Activated naive CD4-positive, alpha-beta T cell treated with anti-CD3 and anti-CD28 coated beads, Interleukin-2, amount 50 U/mL, for 16 hours (primary cell): ENCODE data around the gene SCP2.
A peak's percentile ranks its signal among the peaks of the same experiment; 100 is the strongest.

Experiments used
- DNase-seq: peaks from one replicate; pipeline ENCODE4 v3.0.0-alpha.2; 2020

The SCP2 gene

DNA sequence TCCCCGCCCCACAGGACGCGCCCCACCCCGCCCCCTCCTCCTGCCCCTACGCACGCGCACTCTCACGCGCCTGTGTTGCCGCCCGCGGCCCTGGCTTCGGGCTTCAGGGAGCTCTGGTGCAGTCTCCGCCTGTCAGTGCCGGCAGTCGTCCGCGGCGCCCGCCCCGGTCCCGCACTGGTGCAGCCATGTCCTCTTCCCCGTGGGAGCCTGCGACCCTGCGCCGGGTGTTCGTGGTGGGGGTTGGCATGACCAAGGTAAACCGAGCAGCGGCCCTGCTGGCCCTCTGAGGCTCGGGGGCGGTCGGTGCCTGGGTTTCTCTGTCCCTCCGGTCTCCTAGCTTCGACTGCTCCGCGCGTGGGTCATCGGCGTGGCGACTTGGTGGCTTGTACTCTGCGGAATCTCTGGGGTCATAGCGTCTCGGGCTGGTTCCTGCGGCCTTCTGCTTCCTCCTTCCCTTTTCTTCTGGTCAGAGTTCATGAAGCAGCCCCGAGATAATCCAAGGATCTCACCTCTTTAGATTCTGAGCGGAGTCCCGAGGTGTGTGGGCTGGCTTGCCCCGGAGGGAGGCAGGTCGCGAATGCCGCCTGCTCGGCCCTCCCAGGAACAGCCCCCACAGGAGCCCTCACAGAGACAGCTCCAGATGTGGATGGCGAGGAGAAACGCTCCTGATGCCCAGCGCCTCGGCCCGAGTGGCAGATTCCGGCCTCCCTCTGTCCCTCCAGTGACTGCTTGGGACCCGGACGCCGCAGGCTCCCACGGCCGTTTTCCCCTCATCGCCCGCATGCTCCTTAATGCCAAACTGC, at the start of gene SCP2:
Gene SCP2, plus strand, starts transcription at position 65 of the 803 bp plus-strand sequence. Its CDS starts 121 bp downstream, at position 186.
- peak; percentile 80 for DNase-seq

- no peak for DNase-seq
Measured at GRCh38 chr1:52877554-52877953, 49.5 kb upstream of the SCP2 start.

DNA sequence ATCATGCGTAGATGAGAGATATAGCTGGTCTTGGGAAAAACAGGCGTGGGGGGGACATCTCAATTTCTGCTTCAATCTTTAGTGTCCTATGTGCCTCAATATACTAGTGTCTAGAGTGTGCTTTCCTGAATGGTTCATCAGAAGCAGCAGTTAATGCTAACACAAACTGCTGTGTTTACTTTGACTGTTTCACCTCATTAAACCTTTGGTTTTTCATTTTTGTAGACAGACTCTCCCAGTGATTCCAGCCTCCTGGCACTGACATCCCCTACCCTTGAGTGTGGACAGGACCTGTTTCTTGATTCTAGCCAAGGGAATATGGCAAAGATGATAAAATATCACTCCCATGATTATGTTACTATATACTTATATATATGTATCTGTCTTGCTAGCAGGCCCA, 46.9 kb upstream of the SCP2 start:
- DNase-seq: no peak

- no peak for DNase-seq
Measured at GRCh38 chr1:52887483-52887882, 39.6 kb upstream of the SCP2 start.

- DNase-seq: no peak
Measured at GRCh38 chr1:52892424-52893215, 34.5 kb upstream of the SCP2 start.

DNA sequence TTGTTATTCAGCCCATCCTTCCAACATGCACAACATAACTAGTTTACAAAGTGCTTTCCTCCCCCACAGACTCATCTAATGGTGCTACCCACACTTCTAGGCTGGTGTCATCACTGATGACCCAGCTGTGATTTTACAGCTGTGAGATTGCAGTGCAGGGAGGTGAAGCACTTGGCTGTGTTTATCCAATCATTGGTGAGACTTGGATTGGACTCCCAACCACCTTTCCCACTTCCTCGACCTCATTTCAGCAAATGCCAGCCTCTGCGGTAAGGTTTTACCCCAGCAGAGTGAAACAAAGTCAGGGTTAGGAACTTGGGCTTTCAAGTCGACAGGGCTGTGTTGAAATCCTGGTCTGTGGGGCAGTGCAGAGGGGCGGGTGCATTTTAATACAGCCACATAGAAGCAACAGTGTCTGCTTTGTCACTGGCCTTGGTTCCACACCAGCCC, 27.6 kb upstream of the SCP2 start:
- no peak for DNase-seq

- no peak for DNase-seq
Measured at GRCh38 chr1:52900402-52900801, 26.7 kb upstream of the SCP2 start.

GRCh38 chr1:52901384-52901783, 25.7 kb upstream of the SCP2 start:
- no peak for DNase-seq

DNA sequence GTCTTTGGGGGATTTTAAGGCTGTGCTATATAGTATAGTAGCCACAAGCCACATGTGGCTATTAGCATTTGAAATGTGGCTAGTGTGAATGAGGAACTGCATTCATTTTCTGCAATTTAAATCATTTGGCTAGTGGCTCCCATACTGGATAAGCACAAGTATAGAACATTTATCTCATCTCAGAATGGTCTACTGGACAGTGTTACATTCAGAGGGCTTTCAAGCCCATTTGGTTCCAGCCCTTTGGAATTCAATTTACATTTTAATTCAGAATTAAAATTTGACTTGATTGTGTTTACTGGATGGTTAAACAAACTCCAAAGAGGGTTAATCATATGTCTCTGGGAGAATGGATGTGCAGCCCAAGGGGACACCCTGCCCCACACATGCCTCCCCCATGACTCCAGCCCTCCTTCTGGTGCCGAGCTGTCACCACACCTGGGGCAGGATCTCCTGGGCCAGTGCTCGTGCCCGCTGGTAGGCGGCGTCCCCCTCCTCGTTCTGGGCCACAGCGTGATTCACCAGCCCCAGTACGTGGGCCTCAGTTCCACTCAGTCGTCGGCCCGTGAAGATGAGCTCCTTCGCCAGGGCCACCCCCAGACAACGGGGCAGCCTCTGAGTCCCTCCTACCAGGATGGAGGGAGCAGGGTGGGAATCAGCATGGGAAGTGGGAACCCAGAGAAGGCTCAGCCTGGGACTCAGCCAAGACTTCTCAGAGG, 22.7 kb upstream of the SCP2 start:
- no peak for DNase-seq

- DNase-seq: peak; percentile 39
Measured at GRCh38 chr1:52904927-52905698, 22.0 kb upstream of the SCP2 start.

DNA sequence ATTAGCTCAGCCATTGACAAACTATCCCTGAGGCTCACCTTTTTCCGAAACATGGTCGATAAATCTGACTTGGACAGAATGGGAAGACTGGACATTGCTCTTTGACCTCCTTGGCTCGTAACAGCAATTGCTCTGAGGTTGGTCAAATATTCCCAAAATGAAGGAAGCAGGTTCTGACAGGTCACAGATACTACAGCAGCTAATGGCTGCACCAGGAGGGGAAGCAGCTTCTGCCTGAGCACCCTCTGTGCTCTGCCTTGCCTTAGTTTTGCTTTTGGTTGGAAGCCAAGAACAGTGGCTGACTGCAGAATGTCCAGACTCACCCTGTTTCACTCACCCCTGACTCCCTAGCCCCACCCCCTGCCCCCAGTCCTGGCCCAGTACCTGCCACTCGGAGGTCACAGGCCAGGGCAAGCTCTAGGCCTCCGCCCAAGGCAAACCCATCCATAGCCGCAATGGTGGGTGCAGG, 20.9 kb upstream of the SCP2 start:
- DNase-seq: no peak

DNA sequence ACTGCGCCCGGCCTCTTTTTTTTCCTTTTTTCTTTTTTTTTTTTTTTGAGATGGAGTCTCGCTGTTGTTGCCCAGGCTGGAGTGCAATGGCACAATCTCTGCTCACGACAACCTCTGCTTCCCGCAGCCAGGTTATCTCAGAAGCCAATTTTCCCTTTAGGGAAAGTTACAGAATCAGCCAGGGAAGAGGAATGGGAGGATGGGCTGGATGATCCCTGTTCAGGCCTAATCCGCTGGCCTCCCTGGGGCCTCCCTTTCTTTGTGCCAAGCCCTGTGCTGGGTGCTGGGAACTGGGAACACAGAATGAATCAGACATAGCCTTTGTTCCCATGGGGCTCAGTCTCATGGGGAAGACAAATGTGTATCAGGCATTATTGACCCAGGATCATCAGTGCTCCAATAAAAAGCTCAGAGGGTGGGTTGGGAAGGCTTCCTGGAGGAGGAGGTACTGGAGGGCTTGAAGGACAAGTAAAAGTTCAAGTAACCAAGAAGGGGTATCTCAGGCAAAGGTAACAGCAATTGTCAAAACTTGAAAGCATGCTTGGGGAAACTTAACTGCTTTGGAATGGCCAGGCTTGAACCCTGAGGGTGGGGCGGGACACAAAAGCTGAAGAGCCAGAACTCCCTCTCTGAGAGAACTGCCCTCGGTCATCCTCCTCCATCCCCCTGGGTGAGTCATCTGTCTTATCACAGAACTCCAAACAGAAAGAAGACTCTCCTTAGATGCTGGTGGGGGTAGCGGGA, 19.8 kb upstream of the SCP2 start:
- no peak for DNase-seq

- DNase-seq: no peak
Measured at GRCh38 chr1:52907812-52908153, 19.3 kb upstream of the SCP2 start.

GRCh38 chr1:52911541-52911940, 15.5 kb upstream of the SCP2 start:
- DNase-seq: no peak

DNA sequence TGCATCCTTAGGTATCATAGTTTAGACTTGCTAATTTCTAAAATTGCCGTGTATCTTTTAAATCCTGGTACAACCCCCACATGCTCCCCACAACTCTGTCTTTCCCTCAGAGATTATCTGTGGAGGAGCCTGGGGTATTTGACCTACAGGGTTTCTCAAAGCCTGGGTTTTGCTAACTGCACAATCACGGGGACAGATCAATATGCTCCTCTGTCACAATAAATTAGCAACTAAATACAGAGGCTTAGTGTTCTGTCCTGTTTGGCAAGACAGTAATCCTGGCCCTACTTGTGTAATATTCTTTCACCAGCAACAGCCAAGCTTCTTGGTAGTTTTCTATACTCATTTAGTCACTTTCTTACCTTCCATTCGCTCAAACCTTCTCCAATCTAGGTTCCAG, 14.1 kb upstream of the SCP2 start:
- no peak for DNase-seq

GRCh38 chr1:52913537-52913936, 13.5 kb upstream of the SCP2 start:
- no peak for DNase-seq

DNA sequence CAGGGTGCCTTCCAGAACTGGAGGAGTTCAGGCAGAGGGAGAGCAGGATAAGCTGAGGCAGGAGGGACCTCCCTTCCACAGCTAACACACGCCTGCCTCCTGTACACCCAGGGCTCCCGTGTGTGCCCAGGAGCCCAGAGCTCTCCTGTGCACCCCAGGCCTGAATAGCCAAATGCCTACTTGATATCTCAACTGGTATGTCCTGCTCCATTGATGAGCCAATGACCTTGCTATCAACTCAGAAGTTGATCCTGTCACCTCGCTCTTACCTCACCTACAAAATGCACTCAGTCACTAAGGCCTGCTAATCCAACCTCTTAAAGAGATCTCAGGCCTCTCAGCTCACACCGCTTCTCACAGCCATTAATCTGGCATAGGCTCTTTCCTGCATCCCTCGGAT, 12.6 kb upstream of the SCP2 start:
- DNase-seq: no peak

- no peak for DNase-seq
Measured at GRCh38 chr1:52915211-52915854, 11.7 kb upstream of the SCP2 start.

DNA sequence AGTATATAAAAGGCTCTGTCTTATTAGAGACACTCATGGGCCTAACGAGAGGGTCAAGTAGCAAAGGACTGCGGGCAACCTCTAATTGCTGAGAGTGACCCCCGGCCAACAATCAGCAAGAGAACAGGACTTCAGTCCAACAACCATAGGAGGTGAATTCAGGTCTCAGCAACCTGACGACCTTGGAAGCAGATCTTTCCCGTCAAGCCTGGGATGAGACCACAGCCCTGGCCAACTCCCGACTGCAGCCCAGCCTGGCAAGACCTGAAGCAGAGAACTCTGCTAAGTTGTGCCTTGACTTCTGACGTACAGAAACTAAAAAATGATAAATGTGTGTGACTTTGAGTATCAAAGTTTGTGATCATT, 11.2 kb upstream of the SCP2 start:
- DNase-seq: no peak

GRCh38 chr1:52916241-52916975, 10.7 kb upstream of the SCP2 start:
- no peak for DNase-seq

GRCh38 chr1:52917156-52917555, 9.9 kb upstream of the SCP2 start:
- no peak for DNase-seq
